Heart left ventricle (tissue), 13 donors: ENCODE data around the gene MTARC2.

ENCODE experiments used
- CTCF ChIP-seq, 12 donors: fragments of 200-600 bp; sonication (generic) in 4 of 12; IDR thresholded peaks; one replicate each; pipeline versions ENCODE4 v1.5.0 to v1.8.0; 2018 to 2022; ENCODE audit warnings: antibody characterized with exemption in 12 of 12, mild to moderate bottlenecking in 5 of 12
- POLR2A ChIP-seq, 2 donors: fragments of 450-650 bp; IDR thresholded peaks; one replicate each; pipeline ENCODE4 v1.6.1; 2017; ENCODE audit warnings: antibody characterized with exemption in 2 of 2, mild to moderate bottlenecking in 2 of 2, moderate library complexity in 2 of 2
- donor health status: ischemic (EF 13 %, LVEDD 7.1; RV severe dilation, severe dysfunction).
- donor health status: DM: no; HTN: yes; CAD: no.
- donor health status: DM: no; HTN: no; CAD: no.
- donor health status: ischemic (EF 25% LVEDD 6.9; RV normal size, moderate dysfunction).
- donor health status: ischemic (EF 25% LVEDD 5.7; RV mildly dilated, moderate dysfunction).
- donor health status: ischemic (EF 35%, LVEDD 5.7; RV mildly dilated, moderate dysfunction).
- donor health status: nonischemic (EF 11% LVEDD 7.7; RV severe dilation, severe dysfunction).
- donor health status: DM: yes; HTN: yes; CAD: no.
- donor health status: PGD.
- donor health status: ischemic (EF 29% LVEDD 5.4; RV normal size, mild dysfunction).
- donor health status: nonischemic (EF 23%, LVEDD 6.1; RV moderate dilation, normal function).

- TF ChIP-seq POLR2A (IDR thresholded peaks at IDR 0.05) (no peak), CTCF (IDR thresholded peaks at IDR 0.05) (no peak)
Measured at GRCh38 chr1:220770245-220770913, 22.3 kb downstream of the MTARC2 start.
